Gastroesophageal sphincter (tissue), 3 donors: Measurements from ENCODE around the gene FZD4.
A peak's percentile ranks its signal among the peaks of the same experiment; 100 is the strongest.

Source experiments
- POLR2A ChIP-seq, 2 donors: fragments of 450-650 bp; IDR thresholded peaks; one replicate each; pipeline ENCODE4 v1.6.1; 2017; ENCODE audit warnings: antibody characterized with exemption in 2 of 2, mild to moderate bottlenecking in 2 of 2, moderate library complexity in 1 of 2
- POLR2AphosphoS5 ChIP-seq: sonication (generic); formaldehyde crosslinking; IDR thresholded peaks from one replicate; pipeline ENCODE4 v1.6.1; 2017; ENCODE audit warnings: antibody characterized with exemption
- TF ChIP-seq, protein P1 (sequence below), 4 experiments: fragments of 200-600 bp in 2 of 4; fragments of 450-650 bp in 2 of 4; sonication (generic) in 1 of 4; IDR thresholded peaks; one replicate each; pipeline ENCODE4 v1.5.1; 2017 to 2019; ENCODE audit warnings: antibody characterized with exemption in 4 of 4, mild to moderate bottlenecking in 2 of 4, moderate library complexity in 2 of 4

- TF ChIP-seq, protein P1, sequence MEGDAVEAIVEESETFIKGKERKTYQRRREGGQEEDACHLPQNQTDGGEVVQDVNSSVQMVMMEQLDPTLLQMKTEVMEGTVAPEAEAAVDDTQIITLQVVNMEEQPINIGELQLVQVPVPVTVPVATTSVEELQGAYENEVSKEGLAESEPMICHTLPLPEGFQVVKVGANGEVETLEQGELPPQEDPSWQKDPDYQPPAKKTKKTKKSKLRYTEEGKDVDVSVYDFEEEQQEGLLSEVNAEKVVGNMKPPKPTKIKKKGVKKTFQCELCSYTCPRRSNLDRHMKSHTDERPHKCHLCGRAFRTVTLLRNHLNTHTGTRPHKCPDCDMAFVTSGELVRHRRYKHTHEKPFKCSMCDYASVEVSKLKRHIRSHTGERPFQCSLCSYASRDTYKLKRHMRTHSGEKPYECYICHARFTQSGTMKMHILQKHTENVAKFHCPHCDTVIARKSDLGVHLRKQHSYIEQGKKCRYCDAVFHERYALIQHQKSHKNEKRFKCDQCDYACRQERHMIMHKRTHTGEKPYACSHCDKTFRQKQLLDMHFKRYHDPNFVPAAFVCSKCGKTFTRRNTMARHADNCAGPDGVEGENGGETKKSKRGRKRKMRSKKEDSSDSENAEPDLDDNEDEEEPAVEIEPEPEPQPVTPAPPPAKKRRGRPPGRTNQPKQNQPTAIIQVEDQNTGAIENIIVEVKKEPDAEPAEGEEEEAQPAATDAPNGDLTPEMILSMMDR (IDR thresholded peaks at IDR 0.05), result peak in 3 of 4 experiments; percentile 42 to 74 (median 49)
- TF ChIP-seq POLR2A (IDR thresholded peaks at IDR 0.05) (peak; percentile 30 to 49), POLR2AphosphoS5 (no peak)
These were observed at the start of gene FZD4 for GRCh38 chr11:86955361-86956120.
